HepG2 (cell line): Measurements from ENCODE around the gene ATXN2.

Source experiments
- ESRRA ChIP-seq: sonication (generic); formaldehyde crosslinking; IDR thresholded peaks from 2 replicates; pipeline ENCODE4 v1.5.1; 2020; ENCODE audit warnings: mild to moderate bottlenecking, low read depth, missing genetic modification reagents
- JUND ChIP-seq: sonication (generic); formaldehyde crosslinking; IDR thresholded peaks from 2 replicates; pipeline ENCODE4 v1.8.0; 2022; ENCODE audit warnings: mild to moderate bottlenecking, missing genetic modification reagents
- TAF1 ChIP-seq: sonication (generic); formaldehyde crosslinking; IDR thresholded peaks from 2 replicates; pipeline ENCODE4 v1.4.0; 2020; ENCODE audit warnings: missing genetic modification reagents
- TF ChIP-seq, protein P1 (sequence below): sonication (generic); formaldehyde crosslinking; IDR thresholded peaks from 2 replicates; pipeline ENCODE4 v1.5.0; 2020; ENCODE audit warnings: mild to moderate bottlenecking, missing genetic modification reagents, moderate library complexity

DNA sequence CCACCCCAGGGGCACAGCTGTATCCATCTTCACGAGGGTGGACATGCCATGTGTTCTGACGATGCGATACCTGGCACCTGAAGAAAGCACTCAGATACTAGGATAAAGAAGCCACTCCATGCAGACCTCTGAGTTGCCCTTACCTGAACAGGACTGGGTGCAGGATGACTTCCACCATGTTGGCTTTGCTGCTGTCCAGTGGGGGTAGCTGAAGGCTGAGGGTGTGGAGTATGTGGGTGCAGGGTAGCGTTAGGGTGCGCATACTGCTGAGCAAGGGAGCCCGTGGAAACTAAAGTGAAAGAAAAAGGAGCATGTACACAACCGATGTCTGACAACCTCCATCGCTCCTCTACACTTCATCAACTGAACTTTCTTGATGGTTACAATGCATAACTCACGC, 142.0 kb downstream of the ATXN2 start:
- no peak for TF ChIP-seq ESRRA (CRISPR knock-in tag)
- TF ChIP-seq JUND, result no peak
- no peak for TF ChIP-seq TAF1
- TF ChIP-seq, protein P1, sequence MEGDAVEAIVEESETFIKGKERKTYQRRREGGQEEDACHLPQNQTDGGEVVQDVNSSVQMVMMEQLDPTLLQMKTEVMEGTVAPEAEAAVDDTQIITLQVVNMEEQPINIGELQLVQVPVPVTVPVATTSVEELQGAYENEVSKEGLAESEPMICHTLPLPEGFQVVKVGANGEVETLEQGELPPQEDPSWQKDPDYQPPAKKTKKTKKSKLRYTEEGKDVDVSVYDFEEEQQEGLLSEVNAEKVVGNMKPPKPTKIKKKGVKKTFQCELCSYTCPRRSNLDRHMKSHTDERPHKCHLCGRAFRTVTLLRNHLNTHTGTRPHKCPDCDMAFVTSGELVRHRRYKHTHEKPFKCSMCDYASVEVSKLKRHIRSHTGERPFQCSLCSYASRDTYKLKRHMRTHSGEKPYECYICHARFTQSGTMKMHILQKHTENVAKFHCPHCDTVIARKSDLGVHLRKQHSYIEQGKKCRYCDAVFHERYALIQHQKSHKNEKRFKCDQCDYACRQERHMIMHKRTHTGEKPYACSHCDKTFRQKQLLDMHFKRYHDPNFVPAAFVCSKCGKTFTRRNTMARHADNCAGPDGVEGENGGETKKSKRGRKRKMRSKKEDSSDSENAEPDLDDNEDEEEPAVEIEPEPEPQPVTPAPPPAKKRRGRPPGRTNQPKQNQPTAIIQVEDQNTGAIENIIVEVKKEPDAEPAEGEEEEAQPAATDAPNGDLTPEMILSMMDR, result no peak
